Measurements from ENCODE around the gene RHOB.

Gene RHOB

DNA sequence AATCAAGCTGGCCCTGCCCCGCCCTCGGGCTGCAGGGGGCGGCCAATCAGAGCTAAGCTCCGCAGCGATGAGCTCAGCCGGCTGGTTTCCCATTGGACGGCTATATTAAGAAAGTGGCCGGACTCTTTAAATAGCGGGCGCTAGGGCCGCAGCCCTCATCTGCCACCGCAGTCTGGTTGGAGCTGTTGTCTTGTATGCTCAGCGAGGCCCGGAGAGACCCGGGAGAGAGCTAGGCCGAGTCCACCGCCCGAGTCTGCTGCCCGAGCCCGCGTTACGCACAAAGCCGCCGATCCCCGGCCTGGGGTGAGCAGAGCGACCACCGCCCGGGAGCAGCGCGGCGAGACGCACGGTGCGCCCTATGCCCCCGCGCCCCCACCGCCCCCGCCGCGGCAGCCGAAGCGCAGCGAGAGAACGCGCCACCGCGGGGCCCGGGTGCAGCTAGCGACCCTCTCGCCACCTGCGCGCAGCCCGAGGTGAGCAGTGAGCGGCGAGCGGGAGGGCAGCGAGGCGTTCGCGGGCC is at the start of gene RHOB:
RHOB (plus strand) TSS at position 158 of the 520 bp plus-strand sequence. CDS start 392 bp downstream, outside the sequence.
- peak within 1 kb of the TSS; percentile 97 for H3K9ac ChIP-seq (ENCODE audit: insufficient read length)
- TF ChIP-seq POLR2AphosphoS5 (IDR thresholded peaks at IDR 0.05; ENCODE audit: borderline replicate concordance, low read depth, low read length) (peak; percentile 100), FOXP2 (optimal IDR thresholded peaks at IDR 0.05; ENCODE audit: control extremely low read depth, extremely low read length, insufficient read depth) (no peak), EZH2 (IDR thresholded peaks at IDR 0.05) (no peak)
- peak within 1 kb of the TSS; percentile 82 for H3K27ac ChIP-seq
- H3K36me3 ChIP-seq (ENCODE audit: insufficient read depth, low read length) = peaks cover 12% of the 10 kb centered on the region
- peak; percentile 91 for DNase-seq (ENCODE audit: low read depth, low spot score)
- H3K4me3 ChIP-seq = peak within 1 kb of the TSS; percentile 97
- H3K9me3 ChIP-seq (ENCODE audit: low read depth, low read length) = no peaks in the 10 kb centered on the region

DNA sequence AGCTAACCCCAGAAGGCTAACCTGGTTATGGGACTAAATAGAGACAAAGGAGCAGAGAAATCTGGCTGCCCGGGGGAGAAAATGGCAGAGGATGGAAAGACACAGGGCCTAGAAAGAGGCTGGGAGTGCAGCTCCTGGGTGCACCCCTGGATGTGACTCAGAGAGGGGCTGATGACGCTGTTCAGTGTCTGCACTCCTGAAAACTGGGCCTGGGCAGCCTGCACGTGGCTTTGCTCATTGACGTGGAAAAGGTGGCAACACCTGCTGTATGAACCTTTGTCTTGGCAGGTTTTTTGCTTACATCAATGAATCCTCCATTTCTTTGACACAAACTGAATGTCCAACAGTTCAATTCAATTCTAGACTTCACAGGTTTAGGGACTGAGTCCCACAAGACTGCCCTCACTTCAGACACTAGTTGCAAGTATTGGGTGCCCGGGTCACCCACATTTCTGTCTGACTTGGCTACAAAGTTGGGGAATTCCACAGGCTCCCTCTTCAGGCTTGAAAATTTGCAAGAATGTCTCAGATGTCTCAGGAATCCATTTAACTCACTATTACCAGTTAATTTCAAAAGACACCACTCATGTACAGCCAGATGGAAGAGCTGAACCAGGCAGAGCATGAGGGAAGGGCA is 48.9 kb upstream of the RHOB start:
- H3K9me3 ChIP-seq (ENCODE audit: low read depth, low read length) = no peaks in the 10 kb centered on the region
- no peak overlapping the region for H3K27ac ChIP-seq
- H3K9ac ChIP-seq (ENCODE audit: insufficient read length) = no peak overlapping the region
- H3K36me3 ChIP-seq (ENCODE audit: insufficient read depth, low read length) = no peaks in the 10 kb centered on the region
- no peak overlapping the region for H3K4me3 ChIP-seq
- no peak for DNase-seq (ENCODE audit: low read depth, low spot score)
- no peak for TF ChIP-seq FOXP2 (optimal IDR thresholded peaks at IDR 0.05; ENCODE audit: control extremely low read depth, extremely low read length, insufficient read depth)
- TF ChIP-seq EZH2 (IDR thresholded peaks at IDR 0.05) = no peak
- TF ChIP-seq POLR2AphosphoS5 (IDR thresholded peaks at IDR 0.05; ENCODE audit: borderline replicate concordance, low read depth, low read length) = no peak

DNA sequence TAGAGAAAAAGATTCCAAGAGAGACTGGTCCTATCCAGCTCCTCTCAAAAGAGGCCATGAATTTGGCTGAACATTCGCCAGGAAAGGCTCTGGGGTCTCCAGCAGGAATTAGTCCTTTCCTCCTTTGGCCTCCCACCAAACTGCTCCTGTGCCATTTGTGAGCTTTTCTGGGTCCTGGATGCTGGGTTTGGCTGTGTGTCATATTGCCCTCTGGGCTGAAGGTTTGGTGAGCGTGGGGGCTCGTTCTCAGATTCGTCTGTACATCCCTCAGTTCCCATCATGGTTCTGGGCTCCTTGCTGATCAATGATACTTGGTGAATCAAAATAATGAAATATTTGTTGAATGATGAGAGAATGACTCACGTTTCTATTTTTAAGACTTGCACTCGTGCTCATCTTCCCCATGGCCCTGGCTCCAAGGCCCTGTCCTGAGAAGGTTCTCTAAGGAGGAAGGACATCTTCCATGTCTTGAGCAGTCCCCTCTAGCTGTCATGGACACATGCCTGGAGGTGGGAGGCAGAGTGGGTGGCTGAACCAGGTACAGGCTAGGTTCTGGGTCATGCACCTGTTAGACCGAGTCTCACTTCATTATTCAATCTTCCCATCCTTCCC is 47.8 kb upstream of the RHOB start:
- Histone ChIP-seq H3K4me3 (no peak overlapping the region), H3K9me3 (ENCODE audit: low read depth, low read length) (no peaks in the 10 kb centered on the region), H3K27ac (no peak overlapping the region), H3K36me3 (ENCODE audit: insufficient read depth, low read length) (no peaks in the 10 kb centered on the region), H3K9ac (ENCODE audit: insufficient read length) (no peak overlapping the region)
- DNase-seq (ENCODE audit: low read depth, low spot score) = no peak
- TF ChIP-seq FOXP2 (optimal IDR thresholded peaks at IDR 0.05; ENCODE audit: control extremely low read depth, extremely low read length, insufficient read depth) (no peak), POLR2AphosphoS5 (IDR thresholded peaks at IDR 0.05; ENCODE audit: borderline replicate concordance, low read depth, low read length) (no peak), EZH2 (IDR thresholded peaks at IDR 0.05) (no peak)

DNA sequence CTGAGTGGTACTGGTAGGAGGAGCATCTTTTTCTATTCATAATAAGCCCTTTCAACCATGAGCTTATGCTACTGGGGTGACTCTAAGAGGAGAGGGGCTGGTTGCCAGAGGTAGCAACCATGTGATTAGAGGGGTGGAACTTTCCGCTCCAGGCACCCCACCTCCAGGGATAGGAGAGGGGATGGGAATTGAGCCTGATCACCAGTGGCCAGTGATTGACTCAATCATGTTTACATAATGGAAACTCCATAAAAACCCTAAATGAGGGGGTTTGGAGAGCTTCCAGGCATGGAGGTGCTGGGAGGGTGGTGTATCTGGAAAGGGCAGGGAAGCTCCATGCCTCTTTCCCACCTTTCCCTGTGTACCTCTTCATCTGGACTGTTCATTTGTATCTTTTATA is 46.6 kb upstream of the RHOB start:
- no peak overlapping the region for H3K27ac ChIP-seq
- no peaks in the 10 kb centered on the region for H3K9me3 ChIP-seq (ENCODE audit: low read depth, low read length)
- no peaks in the 10 kb centered on the region for H3K36me3 ChIP-seq (ENCODE audit: insufficient read depth, low read length)
- no peak overlapping the region for H3K4me3 ChIP-seq
- no peak for DNase-seq (ENCODE audit: low read depth, low spot score)
- no peak overlapping the region for H3K9ac ChIP-seq (ENCODE audit: insufficient read length)
- no peak for TF ChIP-seq FOXP2 (optimal IDR thresholded peaks at IDR 0.05; ENCODE audit: control extremely low read depth, extremely low read length, insufficient read depth)
- TF ChIP-seq POLR2AphosphoS5 (IDR thresholded peaks at IDR 0.05; ENCODE audit: borderline replicate concordance, low read depth, low read length) = no peak
- no peak for TF ChIP-seq EZH2 (IDR thresholded peaks at IDR 0.05)

DNA sequence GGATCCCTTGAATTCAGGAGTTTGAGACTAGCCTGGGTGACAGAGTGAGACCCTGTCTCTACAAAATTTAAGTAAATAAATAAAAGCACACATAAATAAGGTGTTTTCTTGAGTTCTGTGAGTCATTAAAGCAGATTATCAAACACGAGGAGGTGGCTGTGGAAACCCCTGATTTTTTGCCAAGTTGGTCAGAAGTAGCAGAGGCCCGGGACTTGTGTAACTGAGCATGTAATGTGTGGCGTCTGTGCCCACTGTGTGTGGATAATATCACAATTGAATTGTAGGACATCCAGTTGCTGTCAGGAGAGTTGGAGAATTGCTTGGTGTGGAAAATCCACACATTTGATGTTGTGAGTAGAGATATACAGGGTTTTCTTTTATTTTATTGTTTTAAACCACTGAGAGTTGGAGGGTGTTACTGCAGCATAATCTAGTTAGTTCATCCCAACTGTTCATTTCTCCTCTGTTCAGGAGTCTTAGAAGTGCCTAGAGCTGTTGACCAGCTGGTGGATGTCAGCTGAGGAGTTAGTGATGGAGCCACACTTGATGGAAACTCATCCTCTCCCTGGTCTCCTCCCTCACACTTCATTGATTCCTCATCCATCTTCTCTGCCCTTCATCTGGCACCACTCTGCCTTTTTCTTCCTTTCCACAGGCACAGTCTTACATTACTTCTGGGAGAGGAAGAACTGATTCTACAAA is 45.9 kb upstream of the RHOB start:
- Histone ChIP-seq H3K9me3 (ENCODE audit: low read depth, low read length) (no peaks in the 10 kb centered on the region), H3K4me3 (no peak overlapping the region), H3K27ac (no peak overlapping the region), H3K36me3 (ENCODE audit: insufficient read depth, low read length) (no peaks in the 10 kb centered on the region), H3K9ac (ENCODE audit: insufficient read length) (no peak overlapping the region)
- TF ChIP-seq FOXP2 (optimal IDR thresholded peaks at IDR 0.05; ENCODE audit: control extremely low read depth, extremely low read length, insufficient read depth) = no peak
- TF ChIP-seq EZH2 (IDR thresholded peaks at IDR 0.05) = no peak
- TF ChIP-seq POLR2AphosphoS5 (IDR thresholded peaks at IDR 0.05; ENCODE audit: borderline replicate concordance, low read depth, low read length) = no peak
- no peak for DNase-seq (ENCODE audit: low read depth, low spot score)

DNA sequence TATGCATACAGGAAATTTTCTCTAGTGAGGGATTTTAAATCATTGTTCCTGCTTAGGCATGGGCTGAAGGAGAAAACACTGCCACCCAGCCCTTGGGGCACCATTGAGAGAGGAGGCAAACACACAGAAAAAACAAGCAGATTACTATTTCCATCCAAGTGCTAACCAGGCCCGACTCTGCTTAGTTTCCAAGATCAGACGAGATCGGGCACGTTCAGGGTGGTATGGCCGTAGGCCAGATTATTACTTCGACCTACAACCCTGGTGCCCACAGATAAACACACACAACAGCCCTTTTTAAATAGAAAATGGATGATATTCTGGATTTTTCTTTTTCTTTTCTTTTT is 45.4 kb upstream of the RHOB start:
- H3K36me3 ChIP-seq (ENCODE audit: insufficient read depth, low read length) = no peaks in the 10 kb centered on the region
- TF ChIP-seq FOXP2 (optimal IDR thresholded peaks at IDR 0.05; ENCODE audit: control extremely low read depth, extremely low read length, insufficient read depth) = no peak
- no peak for TF ChIP-seq EZH2 (IDR thresholded peaks at IDR 0.05)
- no peak for TF ChIP-seq POLR2AphosphoS5 (IDR thresholded peaks at IDR 0.05; ENCODE audit: borderline replicate concordance, low read depth, low read length)
- no peak overlapping the region for H3K27ac ChIP-seq
- H3K9ac ChIP-seq (ENCODE audit: insufficient read length) = no peak overlapping the region
- H3K9me3 ChIP-seq (ENCODE audit: low read depth, low read length) = no peaks in the 10 kb centered on the region
- no peak overlapping the region for H3K4me3 ChIP-seq
- no peak for DNase-seq (ENCODE audit: low read depth, low spot score)

DNA sequence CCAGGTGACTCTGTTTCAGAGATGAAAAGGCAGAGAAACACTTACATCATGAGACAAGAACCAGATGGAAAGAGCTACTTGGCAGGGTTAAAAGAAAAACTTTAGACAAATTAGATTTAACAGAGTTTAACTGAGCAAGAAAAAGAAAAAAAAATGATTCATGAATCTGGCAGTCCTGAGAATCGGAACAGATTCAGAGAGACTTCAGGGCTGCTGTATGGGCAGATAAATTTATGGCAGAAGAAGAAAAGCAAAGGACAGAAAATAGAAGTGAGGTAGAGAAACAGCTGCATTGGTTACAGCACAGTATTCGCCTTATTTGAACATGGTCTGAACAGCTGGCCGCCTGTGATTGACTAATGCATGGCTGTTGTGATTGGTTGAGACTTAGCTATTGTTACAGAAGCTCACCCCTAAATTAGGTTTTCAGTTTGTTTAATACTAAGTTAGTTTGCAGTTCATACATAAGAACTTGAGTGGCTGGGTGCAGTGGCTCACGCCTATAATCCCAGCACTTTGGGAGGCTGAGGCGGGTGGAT is 43.0 kb upstream of the RHOB start:
- DNase-seq (ENCODE audit: low read depth, low spot score) = no peak
- Histone ChIP-seq H3K36me3 (ENCODE audit: insufficient read depth, low read length) (no peaks in the 10 kb centered on the region), H3K9me3 (ENCODE audit: low read depth, low read length) (no peaks in the 10 kb centered on the region), H3K27ac (no peak overlapping the region), H3K9ac (ENCODE audit: insufficient read length) (no peak overlapping the region), H3K4me3 (no peak overlapping the region)
- no peak for TF ChIP-seq EZH2 (IDR thresholded peaks at IDR 0.05)
- TF ChIP-seq POLR2AphosphoS5 (IDR thresholded peaks at IDR 0.05; ENCODE audit: borderline replicate concordance, low read depth, low read length) = no peak
- no peak for TF ChIP-seq FOXP2 (optimal IDR thresholded peaks at IDR 0.05; ENCODE audit: control extremely low read depth, extremely low read length, insufficient read depth)

DNA sequence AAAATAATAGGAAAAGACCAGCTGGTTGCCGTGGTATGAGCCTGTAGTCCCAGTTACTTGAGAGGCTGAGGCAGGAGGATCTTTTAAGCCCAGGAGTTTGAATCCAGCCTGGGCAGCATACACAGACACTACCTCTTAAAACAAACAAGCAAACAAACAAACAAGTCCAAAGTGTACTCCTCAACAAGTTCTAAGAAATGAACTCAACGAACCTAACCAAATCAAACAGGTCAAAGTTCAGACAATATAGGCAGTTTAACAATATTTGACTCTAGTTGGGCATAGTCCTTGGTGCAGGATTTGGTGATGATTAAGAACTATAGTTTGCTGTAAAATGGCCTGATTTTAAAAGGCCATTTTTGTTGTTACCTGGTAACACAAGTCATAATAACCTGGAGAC is 41.9 kb upstream of the RHOB start:
- Histone ChIP-seq H3K27ac (no peak overlapping the region), H3K4me3 (no peak overlapping the region), H3K36me3 (ENCODE audit: insufficient read depth, low read length) (no peaks in the 10 kb centered on the region), H3K9ac (ENCODE audit: insufficient read length) (no peak overlapping the region), H3K9me3 (ENCODE audit: low read depth, low read length) (no peaks in the 10 kb centered on the region)
- TF ChIP-seq FOXP2 (optimal IDR thresholded peaks at IDR 0.05; ENCODE audit: control extremely low read depth, extremely low read length, insufficient read depth) = no peak
- no peak for TF ChIP-seq POLR2AphosphoS5 (IDR thresholded peaks at IDR 0.05; ENCODE audit: borderline replicate concordance, low read depth, low read length)
- TF ChIP-seq EZH2 (IDR thresholded peaks at IDR 0.05) = no peak
- no peak for DNase-seq (ENCODE audit: low read depth, low spot score)

All from SK-N-MC (cell line).